Thoracic aorta (tissue), 2 donors: ENCODE measurements around the gene GNAO1. TPM values are rescaled to one million over a fixed set of nuclear protein-coding genes. Genes with fewer than 3 reads are reported as not detected.

Experiments
- ATAC-seq: fragments of 150-250 bp; one replicate; pipeline ENCODE4 v1.8.0; 2017; ENCODE audit warnings: low read depth; ENCODE audit not compliant: insufficient number of reproducible peaks, low FRiP score
- DNase-seq: peaks from one replicate; pipeline ENCODE4 v3.0.0-alpha.2; 2020; ENCODE audit warnings: low spot score
- H3K27ac ChIP-seq, 2 donors: fragments of 200-600 bp; sonication (generic); 1 replicate in 1 of 2; 2 replicates in 1 of 2; pipeline ENCODE4 v1.5.1; 2016; ENCODE audit warnings: mild to moderate bottlenecking in 2 of 2, moderate library complexity in 2 of 2
- H3K27me3 ChIP-seq: fragments of 200-600 bp; sonication (generic); replicated peaks from 2 replicates; pipeline ENCODE4 v1.6.0; 2016; ENCODE audit warnings: mild to moderate bottlenecking; ENCODE audit not compliant: insufficient read depth
- H3K36me3 ChIP-seq: fragments of 200-600 bp; sonication (generic); one replicate; pipeline ENCODE4 v1.5.1; 2016
- H3K4me1 ChIP-seq, 2 donors: fragments of 200-600 bp; sonication (generic); 1 replicate in 1 of 2; 2 replicates in 1 of 2; pipeline versions ENCODE4 v1.5.1 to v1.6.0; 2016; ENCODE audit warnings: low read depth in 2 of 2, mild to moderate bottlenecking in 1 of 2; ENCODE audit not compliant: control insufficient read depth in 1 of 2
- H3K4me3 ChIP-seq: fragments of 200-600 bp; sonication (generic); 2 replicates; pipeline ENCODE4 v1.5.1; 2016; ENCODE audit warnings: mild to moderate bottlenecking
- H3K9me3 ChIP-seq: fragments of 200-600 bp; sonication (generic); 2 replicates; pipeline ENCODE4 v1.5.1; 2016
- total RNA-seq, 2 donors: library from RNA; depleted of rRNA; stranded (reverse); fragments of >200 nt; gene quantifications; one replicate each; pipeline versions ENCODE4 v1.1.0 to v1.2.3, GENCODE V29; 2016
- TF ChIP-seq, protein P1 (sequence below): fragments of 200-600 bp; sonication (generic); IDR thresholded peaks from one replicate; pipeline ENCODE4 v1.5.1; 2019; ENCODE audit warnings: antibody characterized with exemption

Gene GNAO1
- total RNA-seq, 2 donors from 2014 or later: 2.0 to 4.5 TPM

DNA sequence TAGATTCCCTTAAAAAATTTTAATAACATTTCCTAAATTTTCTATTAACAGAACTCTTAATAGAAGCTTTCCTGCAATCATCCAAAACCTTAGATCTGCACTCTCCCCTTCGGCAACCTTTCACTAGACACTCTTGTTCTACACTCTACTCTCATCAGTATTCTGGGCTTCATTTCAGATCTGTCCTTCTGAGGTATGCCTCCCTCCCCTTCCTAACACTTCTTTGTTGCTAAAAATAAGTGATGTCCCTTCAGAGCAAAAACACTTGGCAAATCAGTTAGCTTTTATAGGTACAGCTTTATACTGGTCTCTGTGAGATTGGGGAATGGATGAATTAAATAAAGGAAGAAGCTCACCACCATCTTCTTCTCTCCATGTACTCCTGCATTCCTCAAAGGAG lies 28.2 kb upstream of the GNAO1 start:
- TF ChIP-seq, protein P1, sequence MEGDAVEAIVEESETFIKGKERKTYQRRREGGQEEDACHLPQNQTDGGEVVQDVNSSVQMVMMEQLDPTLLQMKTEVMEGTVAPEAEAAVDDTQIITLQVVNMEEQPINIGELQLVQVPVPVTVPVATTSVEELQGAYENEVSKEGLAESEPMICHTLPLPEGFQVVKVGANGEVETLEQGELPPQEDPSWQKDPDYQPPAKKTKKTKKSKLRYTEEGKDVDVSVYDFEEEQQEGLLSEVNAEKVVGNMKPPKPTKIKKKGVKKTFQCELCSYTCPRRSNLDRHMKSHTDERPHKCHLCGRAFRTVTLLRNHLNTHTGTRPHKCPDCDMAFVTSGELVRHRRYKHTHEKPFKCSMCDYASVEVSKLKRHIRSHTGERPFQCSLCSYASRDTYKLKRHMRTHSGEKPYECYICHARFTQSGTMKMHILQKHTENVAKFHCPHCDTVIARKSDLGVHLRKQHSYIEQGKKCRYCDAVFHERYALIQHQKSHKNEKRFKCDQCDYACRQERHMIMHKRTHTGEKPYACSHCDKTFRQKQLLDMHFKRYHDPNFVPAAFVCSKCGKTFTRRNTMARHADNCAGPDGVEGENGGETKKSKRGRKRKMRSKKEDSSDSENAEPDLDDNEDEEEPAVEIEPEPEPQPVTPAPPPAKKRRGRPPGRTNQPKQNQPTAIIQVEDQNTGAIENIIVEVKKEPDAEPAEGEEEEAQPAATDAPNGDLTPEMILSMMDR: no peak
- Histone ChIP-seq H3K27me3 (no peaks in the 10 kb centered on the region), H3K9me3 (no peaks in the 10 kb centered on the region), H3K4me1 (no peaks in the 10 kb centered on the region), H3K36me3 (no peaks in the 10 kb centered on the region), H3K4me3 (no peak overlapping the region), H3K27ac (no peak overlapping the region)
- DNase-seq (no peak), ATAC-seq (no peak)

DNA sequence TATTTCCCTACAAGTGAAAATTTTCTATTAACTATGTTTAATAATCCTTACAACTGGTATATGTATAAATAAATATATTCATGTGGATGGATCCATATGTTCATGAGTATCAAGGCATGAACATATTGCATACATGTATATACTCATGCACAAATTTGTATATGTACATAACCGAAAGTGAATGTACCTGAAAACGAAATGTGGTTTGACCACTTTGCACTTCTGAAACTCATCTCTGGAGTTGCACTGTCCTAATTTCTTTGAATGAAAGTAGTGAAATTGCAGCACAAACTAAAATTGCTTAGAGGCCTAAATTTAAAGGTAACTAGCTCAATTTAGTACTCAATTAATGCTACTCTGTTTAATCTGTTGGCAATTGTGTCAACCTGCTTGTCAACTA lies 27.4 kb upstream of the GNAO1 start:
- H3K27ac ChIP-seq: no peak overlapping the region
- no peak for ATAC-seq

DNA sequence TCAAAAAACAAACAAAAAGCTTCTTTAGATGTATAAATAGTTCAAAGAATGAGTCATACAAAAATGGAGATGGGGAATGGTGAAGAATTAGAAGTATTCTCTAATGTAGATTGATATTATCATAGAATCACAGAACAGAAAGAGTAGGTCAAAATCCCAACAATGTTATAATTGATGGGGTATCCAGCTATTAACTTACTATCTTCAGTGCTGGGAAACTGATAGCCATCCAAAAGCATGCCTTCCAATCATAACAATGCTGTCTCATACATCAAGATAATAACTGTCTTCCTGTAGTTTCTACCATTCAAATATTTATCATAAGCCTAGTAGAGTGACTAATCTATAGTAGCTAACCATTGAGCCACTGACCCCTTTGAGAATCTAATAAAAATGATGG lies 26.7 kb upstream of the GNAO1 start:
- Histone ChIP-seq H3K9me3 (no peaks in the 10 kb centered on the region), H3K36me3 (no peaks in the 10 kb centered on the region), H3K4me1 (no peaks in the 10 kb centered on the region), H3K4me3 (no peak overlapping the region), H3K27ac (no peak overlapping the region), H3K27me3 (no peaks in the 10 kb centered on the region)
- TF ChIP-seq, protein P1: no peak
- DNase-seq (no peak), ATAC-seq (no peak)

More for the DNA sequence above, 27.4 kb upstream of the GNAO1 start:
- H3K4me3 ChIP-seq: no peak overlapping the region
- no peak for DNase-seq
- no peaks in the 10 kb centered on the region for H3K9me3 ChIP-seq
- no peaks in the 10 kb centered on the region for H3K36me3 ChIP-seq
- TF ChIP-seq, protein P1: no peak
- no peaks in the 10 kb centered on the region for H3K4me1 ChIP-seq
- H3K27me3 ChIP-seq: no peaks in the 10 kb centered on the region

DNA sequence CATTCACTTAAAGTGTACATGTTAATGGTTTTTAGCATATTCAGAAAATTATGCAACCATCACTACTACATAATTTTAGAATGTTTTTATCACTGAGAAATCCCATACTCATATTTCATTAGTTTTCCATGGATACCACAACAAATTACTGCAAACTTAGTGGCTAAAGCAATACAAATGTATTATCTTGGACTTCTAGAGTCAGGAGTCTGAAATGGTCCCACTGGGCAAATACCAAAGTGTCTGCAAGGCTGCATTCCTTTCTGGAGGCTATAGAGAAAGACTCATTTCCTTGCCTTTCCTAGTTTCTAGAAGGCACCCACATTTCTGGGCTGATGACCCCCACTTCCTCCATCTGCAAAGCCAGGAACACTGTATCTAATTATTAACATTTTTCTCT lies 16.9 kb upstream of the GNAO1 start:
- TF ChIP-seq, protein P1: no peak
- Histone ChIP-seq H3K27ac (no peak overlapping the region), H3K4me3 (no peak overlapping the region), H3K9me3 (peaks cover 8% of the 10 kb centered on the region), H3K27me3 (no peaks in the 10 kb centered on the region), H3K4me1 (no peaks in the 10 kb centered on the region), H3K36me3 (no peaks in the 10 kb centered on the region)
- ATAC-seq: no peak
- no peak for DNase-seq

DNA sequence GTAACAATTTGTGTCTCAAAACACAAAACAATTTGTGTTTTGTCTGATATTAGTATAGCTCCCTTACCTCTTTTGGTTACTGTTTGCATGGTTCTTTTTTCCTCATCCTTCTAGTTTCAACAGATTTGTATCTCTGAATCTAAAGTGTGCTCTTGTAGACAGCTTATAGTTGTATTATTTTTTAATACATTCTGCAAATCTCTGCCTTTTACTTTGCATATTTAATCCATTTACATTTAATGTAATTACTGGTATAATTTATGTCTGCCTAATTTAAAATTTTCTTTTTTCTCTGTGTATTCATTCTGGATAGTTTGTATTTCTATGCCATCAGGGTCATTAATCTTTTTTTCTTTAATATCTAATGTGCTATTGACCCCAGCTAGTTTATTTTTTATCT lies 9.9 kb upstream of the GNAO1 start:
- peaks cover 8% of the 10 kb centered on the region for H3K9me3 ChIP-seq
- no peak overlapping the region for H3K27ac ChIP-seq
- H3K4me1 ChIP-seq: no peaks in the 10 kb centered on the region
- H3K36me3 ChIP-seq: no peaks in the 10 kb centered on the region
- H3K4me3 ChIP-seq: no peak overlapping the region
- TF ChIP-seq, protein P1: no peak
- no peak for DNase-seq
- H3K27me3 ChIP-seq: no peaks in the 10 kb centered on the region
- no peak for ATAC-seq
